Sigmoid colon (tissue), 4 donors: ENCODE data around the gene NUCB2.

Experiments used
- EP300 ChIP-seq, 4 donors: sonication (generic); formaldehyde crosslinking; IDR thresholded peaks; one replicate each; pipeline ENCODE4 v1.6.1; 2017; ENCODE audit warnings: antibody characterized with exemption in 4 of 4
- POLR2A ChIP-seq, 2 donors: fragments of 450-650 bp; IDR thresholded peaks; one replicate each; pipeline ENCODE4 v1.6.1; 2016; ENCODE audit warnings: antibody characterized with exemption in 2 of 2, mild to moderate bottlenecking in 2 of 2, moderate library complexity in 2 of 2
- POLR2AphosphoS5 ChIP-seq, 4 donors: sonication (generic); formaldehyde crosslinking; IDR thresholded peaks; one replicate each; pipeline ENCODE4 v1.6.1; 2017; ENCODE audit warnings: antibody characterized with exemption in 4 of 4
- TF ChIP-seq, protein P1 (sequence below), 4 experiments: fragments of 450-650 bp in 3 of 4; fragments of 200-600 bp in 1 of 4; IDR thresholded peaks; one replicate each; pipeline ENCODE4 v1.5.1; 2016 to 2019; ENCODE audit warnings: antibody characterized with exemption in 4 of 4, mild to moderate bottlenecking in 3 of 4, moderate library complexity in 2 of 4

DNA sequence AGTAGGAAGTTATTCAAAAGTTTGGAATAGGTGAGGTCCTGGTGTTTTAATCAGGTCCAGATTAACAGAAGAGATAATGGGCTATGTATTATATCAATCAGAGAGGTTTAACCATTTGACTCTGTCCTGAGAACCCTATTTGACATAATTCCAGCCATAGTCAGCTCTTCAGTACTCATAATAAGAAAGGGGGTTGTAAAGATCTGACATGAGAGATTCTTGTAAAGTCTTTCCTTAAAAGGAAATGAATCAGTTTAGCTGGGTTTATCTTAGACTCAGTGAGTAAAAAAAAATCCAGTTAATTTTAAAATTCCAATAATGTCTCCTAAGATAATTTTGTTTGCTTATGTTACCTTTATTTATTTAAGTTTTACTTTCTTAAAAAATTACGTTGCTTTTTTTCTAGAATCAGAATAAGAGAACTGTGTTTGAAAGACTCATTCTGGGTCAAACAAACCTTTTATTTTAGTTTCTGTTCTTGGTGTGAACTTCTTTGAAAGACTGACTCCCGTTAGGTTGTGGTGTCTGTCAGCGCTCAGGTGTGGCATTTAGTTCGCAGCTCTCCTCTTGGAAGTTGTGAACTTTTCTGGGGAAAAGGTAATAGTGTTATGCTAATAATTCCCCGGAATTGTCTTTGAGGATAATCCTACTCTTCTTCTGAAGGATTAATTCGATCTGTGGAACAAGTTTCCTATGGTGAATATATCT is 20.5 kb downstream of the NUCB2 start:
- TF ChIP-seq POLR2A (IDR thresholded peaks at IDR 0.05) = no peak
- no peak for TF ChIP-seq POLR2AphosphoS5 (IDR thresholded peaks at IDR 0.05)
- no peak for TF ChIP-seq EP300 (IDR thresholded peaks at IDR 0.05)
- TF ChIP-seq, protein P1, sequence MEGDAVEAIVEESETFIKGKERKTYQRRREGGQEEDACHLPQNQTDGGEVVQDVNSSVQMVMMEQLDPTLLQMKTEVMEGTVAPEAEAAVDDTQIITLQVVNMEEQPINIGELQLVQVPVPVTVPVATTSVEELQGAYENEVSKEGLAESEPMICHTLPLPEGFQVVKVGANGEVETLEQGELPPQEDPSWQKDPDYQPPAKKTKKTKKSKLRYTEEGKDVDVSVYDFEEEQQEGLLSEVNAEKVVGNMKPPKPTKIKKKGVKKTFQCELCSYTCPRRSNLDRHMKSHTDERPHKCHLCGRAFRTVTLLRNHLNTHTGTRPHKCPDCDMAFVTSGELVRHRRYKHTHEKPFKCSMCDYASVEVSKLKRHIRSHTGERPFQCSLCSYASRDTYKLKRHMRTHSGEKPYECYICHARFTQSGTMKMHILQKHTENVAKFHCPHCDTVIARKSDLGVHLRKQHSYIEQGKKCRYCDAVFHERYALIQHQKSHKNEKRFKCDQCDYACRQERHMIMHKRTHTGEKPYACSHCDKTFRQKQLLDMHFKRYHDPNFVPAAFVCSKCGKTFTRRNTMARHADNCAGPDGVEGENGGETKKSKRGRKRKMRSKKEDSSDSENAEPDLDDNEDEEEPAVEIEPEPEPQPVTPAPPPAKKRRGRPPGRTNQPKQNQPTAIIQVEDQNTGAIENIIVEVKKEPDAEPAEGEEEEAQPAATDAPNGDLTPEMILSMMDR (IDR thresholded peaks at IDR 0.05) = no peak
